Parathyroid adenoma (tissue), 2 donors: Measurements from ENCODE around the gene DNAAF5.

ENCODE experiments used
- H2AFZ ChIP-seq: fragments of 300-600 bp; sonication (generic); one replicate; pipeline ENCODE4 v1.7.0; 2017; ENCODE audit warnings: antibody characterized with exemption, mild to moderate bottlenecking
- H3K27ac ChIP-seq: fragments of 300-600 bp; sonication (generic); one replicate; pipeline ENCODE4 v1.7.0; 2017
- H3K27me3 ChIP-seq: fragments of 300-600 bp; sonication (generic); one replicate; pipeline ENCODE4 v1.7.0; 2017; ENCODE audit warnings: low read length; ENCODE audit not compliant: control insufficient read depth, insufficient read depth
- H3K36me3 ChIP-seq: fragments of 300-600 bp; sonication (generic); one replicate; pipeline ENCODE4 v1.7.0; 2017; ENCODE audit warnings: low read length; ENCODE audit not compliant: control insufficient read depth, insufficient read depth
- H3K4me1 ChIP-seq: fragments of 300-600 bp; sonication (generic); one replicate; pipeline ENCODE4 v1.7.0; 2017; ENCODE audit warnings: control low read depth
- H3K4me2 ChIP-seq: fragments of 300-600 bp; sonication (generic); one replicate; pipeline ENCODE4 v1.7.0; 2017; ENCODE audit warnings: low read length
- H3K4me3 ChIP-seq: fragments of 300-600 bp; sonication (generic); one replicate; pipeline ENCODE4 v1.7.0; 2017; ENCODE audit warnings: low read depth, low read length
- H3K79me2 ChIP-seq: fragments of 300-600 bp; sonication (generic); one replicate; pipeline ENCODE4 v1.7.0; 2017; ENCODE audit warnings: control low read depth
- H3K9ac ChIP-seq: fragments of 300-600 bp; sonication (generic); one replicate; pipeline ENCODE4 v1.7.0; 2017; ENCODE audit warnings: mild to moderate bottlenecking
- H3K9me3 ChIP-seq: fragments of 300-600 bp; sonication (generic); one replicate; pipeline ENCODE4 v1.7.0; 2017; ENCODE audit warnings: low read length; ENCODE audit not compliant: control insufficient read depth
- TF ChIP-seq, protein P1 (sequence below): fragments of 300-600 bp; sonication (generic); IDR thresholded peaks from one replicate; pipeline ENCODE4 v1.7.0; 2017; ENCODE audit warnings: antibody characterized with exemption, mild to moderate bottlenecking
- donor health status: primary hyperparathyroidism.

The DNAAF5 gene

DNA sequence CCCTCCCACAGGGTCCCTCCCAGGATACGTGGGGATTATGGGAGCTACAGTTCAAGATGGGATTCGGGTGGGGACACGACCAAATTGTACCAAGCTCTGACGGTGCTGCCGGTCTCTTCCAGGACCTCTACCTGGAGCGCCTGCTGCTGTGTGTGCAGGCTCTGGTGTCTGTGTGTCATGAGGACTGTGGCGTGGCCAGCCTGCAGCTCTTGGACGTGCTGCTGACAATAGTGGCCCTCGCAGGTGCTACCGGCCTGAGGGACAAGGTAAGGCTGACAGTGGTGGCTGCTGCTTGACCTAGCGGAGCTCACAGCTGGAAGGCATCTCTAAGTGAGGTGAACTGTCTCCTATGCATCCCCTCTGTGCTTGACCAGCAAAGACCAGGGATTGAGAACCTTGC is 35.1 kb downstream of the DNAAF5 start:
- H3K4me3 ChIP-seq, result no peak overlapping the region
- H3K27ac ChIP-seq, result no peak overlapping the region
- H3K79me2 ChIP-seq, result no peaks in the 10 kb centered on the region
- no peaks in the 10 kb centered on the region for H3K27me3 ChIP-seq
- no peak overlapping the region for H2AFZ ChIP-seq
- TF ChIP-seq, protein P1, sequence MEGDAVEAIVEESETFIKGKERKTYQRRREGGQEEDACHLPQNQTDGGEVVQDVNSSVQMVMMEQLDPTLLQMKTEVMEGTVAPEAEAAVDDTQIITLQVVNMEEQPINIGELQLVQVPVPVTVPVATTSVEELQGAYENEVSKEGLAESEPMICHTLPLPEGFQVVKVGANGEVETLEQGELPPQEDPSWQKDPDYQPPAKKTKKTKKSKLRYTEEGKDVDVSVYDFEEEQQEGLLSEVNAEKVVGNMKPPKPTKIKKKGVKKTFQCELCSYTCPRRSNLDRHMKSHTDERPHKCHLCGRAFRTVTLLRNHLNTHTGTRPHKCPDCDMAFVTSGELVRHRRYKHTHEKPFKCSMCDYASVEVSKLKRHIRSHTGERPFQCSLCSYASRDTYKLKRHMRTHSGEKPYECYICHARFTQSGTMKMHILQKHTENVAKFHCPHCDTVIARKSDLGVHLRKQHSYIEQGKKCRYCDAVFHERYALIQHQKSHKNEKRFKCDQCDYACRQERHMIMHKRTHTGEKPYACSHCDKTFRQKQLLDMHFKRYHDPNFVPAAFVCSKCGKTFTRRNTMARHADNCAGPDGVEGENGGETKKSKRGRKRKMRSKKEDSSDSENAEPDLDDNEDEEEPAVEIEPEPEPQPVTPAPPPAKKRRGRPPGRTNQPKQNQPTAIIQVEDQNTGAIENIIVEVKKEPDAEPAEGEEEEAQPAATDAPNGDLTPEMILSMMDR, result no peak
- no peak overlapping the region for H3K4me2 ChIP-seq
- H3K4me1 ChIP-seq, result no peaks in the 10 kb centered on the region
- H3K9me3 ChIP-seq, result no peaks in the 10 kb centered on the region
- no peak overlapping the region for H3K9ac ChIP-seq
- no peaks in the 10 kb centered on the region for H3K36me3 ChIP-seq

GRCh38 chr7:762885-763284 is 36.4 kb downstream of the DNAAF5 start:
- Histone ChIP-seq H3K9ac (no peak overlapping the region), H3K27me3 (no peaks in the 10 kb centered on the region), H3K4me1 (no peaks in the 10 kb centered on the region), H3K27ac (no peak overlapping the region), H3K4me3 (no peak overlapping the region), H2AFZ (no peak overlapping the region), H3K36me3 (no peaks in the 10 kb centered on the region), H3K4me2 (no peak overlapping the region), H3K79me2 (no peaks in the 10 kb centered on the region), H3K9me3 (no peaks in the 10 kb centered on the region)
- TF ChIP-seq, protein P1, result no peak

GRCh38 chr7:763762-764161 is 37.3 kb downstream of the DNAAF5 start:
- Histone ChIP-seq H3K4me2 (no peak overlapping the region), H2AFZ (no peak overlapping the region), H3K9ac (no peak overlapping the region), H3K4me3 (no peak overlapping the region), H3K79me2 (no peaks in the 10 kb centered on the region), H3K4me1 (no peaks in the 10 kb centered on the region), H3K27ac (no peak overlapping the region), H3K27me3 (no peaks in the 10 kb centered on the region), H3K9me3 (no peaks in the 10 kb centered on the region), H3K36me3 (no peaks in the 10 kb centered on the region)
- TF ChIP-seq, protein P1, result no peak

- TF ChIP-seq, protein P1, result no peak
- Histone ChIP-seq H3K36me3 (no peaks in the 10 kb centered on the region), H3K4me2 (no peak overlapping the region), H2AFZ (no peak overlapping the region), H3K79me2 (no peaks in the 10 kb centered on the region), H3K27ac (no peak overlapping the region), H3K4me3 (no peak overlapping the region), H3K27me3 (no peaks in the 10 kb centered on the region), H3K9ac (no peak overlapping the region), H3K4me1 (no peaks in the 10 kb centered on the region), H3K9me3 (no peaks in the 10 kb centered on the region)
Measured at GRCh38 chr7:765383-765782, 38.9 kb downstream of the DNAAF5 start.

DNA sequence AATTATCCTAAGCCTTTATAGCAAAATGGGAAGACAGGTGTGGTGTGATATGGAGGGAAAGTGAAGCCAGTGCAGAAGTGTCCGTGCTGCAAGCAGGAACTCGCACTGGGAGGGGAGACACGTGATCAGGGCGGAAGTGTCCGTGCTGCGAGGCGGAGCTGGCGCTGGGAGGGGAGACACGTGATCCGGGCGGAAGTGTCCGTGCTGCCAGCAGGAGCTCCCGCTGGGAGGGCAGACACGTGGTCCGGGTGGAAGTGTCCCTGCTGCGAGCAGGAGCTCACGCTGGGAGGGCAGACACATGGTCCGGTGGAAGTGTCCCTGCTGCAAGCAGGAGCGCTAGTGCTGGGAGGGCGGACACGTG is 41.1 kb downstream of the DNAAF5 start:
- H3K36me3 ChIP-seq, result no peaks in the 10 kb centered on the region
- H3K27ac ChIP-seq, result no peak overlapping the region
- TF ChIP-seq, protein P1, result no peak
- H3K4me2 ChIP-seq, result no peak overlapping the region
- no peaks in the 10 kb centered on the region for H3K27me3 ChIP-seq
- H3K4me1 ChIP-seq, result peaks cover 8% of the 10 kb centered on the region
- no peak overlapping the region for H2AFZ ChIP-seq
- no peak overlapping the region for H3K9ac ChIP-seq
- no peak overlapping the region for H3K4me3 ChIP-seq
- H3K79me2 ChIP-seq, result no peaks in the 10 kb centered on the region
- no peaks in the 10 kb centered on the region for H3K9me3 ChIP-seq
